ENCODE results near the gene P2RX6.

P2RX6 gene

DNA sequence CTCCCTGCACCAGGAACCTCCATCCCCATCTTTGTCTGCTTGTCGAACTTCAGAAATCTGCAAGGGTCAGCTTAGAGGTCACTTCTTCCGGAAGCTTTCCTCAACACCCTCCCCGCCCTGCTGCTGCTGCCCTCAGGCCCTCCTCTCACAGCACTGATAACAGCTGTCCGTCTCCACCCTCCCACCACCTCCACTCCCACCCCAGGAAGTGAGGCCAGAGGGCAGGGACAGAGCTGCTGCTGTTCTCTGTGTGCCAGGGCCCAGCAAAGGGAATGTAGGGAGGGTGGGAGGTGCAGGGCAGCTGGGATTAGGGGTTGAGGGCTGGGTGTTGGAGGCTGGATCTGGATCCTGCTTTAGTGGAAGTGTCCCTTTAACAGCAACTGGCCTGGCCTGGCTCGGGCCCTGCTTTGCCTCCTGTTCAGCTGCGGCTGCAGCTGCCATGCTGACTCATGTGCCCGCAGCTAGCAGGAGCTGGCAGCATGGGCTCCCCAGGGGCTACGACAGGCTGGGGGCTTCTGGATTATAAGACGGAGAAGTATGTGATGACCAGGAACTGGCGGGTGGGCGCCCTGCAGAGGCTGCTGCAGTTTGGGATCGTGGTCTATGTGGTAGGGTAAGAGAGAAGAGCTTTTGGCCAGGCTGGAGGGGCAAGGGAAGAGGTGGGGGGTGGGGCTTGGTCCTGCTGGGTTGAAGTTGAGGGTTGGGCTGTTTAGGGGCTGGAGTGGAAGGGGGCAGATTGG is at the start of gene P2RX6:
TSS of gene P2RX6 (plus strand) at position 440 of the 740 bp plus-strand sequence. CDS start at position 450, 10 bp downstream.
- peak within 1 kb of the TSS; percentile 55 for H3K4me3 ChIP-seq (replicated peaks; ENCODE audit: low read depth, low read length)
- TF ChIP-seq, protein P1, sequence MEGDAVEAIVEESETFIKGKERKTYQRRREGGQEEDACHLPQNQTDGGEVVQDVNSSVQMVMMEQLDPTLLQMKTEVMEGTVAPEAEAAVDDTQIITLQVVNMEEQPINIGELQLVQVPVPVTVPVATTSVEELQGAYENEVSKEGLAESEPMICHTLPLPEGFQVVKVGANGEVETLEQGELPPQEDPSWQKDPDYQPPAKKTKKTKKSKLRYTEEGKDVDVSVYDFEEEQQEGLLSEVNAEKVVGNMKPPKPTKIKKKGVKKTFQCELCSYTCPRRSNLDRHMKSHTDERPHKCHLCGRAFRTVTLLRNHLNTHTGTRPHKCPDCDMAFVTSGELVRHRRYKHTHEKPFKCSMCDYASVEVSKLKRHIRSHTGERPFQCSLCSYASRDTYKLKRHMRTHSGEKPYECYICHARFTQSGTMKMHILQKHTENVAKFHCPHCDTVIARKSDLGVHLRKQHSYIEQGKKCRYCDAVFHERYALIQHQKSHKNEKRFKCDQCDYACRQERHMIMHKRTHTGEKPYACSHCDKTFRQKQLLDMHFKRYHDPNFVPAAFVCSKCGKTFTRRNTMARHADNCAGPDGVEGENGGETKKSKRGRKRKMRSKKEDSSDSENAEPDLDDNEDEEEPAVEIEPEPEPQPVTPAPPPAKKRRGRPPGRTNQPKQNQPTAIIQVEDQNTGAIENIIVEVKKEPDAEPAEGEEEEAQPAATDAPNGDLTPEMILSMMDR (IDR thresholded peaks at IDR 0.05; ENCODE audit: low read depth, low read length, missing control alignments) = no peak
- no peak for DNase-seq (ENCODE audit: extremely low read depth, low read depth)

DNA sequence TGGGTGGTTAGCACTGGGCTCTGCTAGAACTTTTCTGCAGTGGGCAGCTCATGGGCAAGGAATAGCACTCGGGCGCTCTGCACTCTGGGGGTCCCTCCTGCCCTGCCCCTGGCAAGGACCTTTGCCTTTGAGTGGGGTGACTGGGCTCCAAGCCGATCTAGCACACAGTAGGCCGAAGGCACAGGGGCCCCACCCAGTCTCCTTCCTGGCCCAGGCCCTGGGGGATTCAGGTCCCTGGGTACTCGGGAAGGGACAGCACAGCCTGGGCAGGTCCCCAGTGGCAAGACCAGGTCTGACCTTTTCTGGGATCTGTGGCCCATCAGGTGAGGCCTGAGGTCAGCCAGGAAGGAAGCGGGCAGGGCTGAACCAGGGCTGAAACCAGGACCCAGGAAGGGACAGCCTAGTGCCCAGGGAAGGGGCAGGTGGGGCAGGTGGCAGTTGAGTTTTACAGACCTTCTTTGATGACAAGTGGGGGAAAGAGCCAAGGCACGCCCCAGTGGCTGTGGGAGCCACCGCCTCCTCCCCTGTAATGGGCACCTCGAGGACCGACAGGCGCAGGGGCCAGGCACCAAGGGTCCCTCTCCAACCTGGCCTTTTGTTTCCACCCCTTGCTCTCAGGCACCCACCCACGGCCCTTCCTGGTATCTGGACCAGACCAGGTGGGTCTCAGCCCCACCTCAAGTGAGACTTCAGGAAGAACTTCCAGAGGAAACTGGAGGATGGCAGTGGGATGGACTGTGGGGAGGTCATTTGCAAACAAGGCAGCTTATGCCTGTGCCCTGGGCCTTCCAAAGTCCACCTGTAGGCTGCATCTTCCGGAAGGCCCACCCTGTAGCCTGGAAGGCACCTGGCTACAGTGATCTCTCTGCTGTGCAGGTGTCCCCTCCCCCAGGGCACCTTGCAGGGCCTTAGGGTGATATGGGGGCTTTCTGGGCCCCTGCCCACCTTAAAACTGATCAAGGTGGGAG is 48.8 kb upstream of the P2RX6 start:
- TF ChIP-seq, protein P1 (IDR thresholded peaks at IDR 0.05; ENCODE audit: low read depth, low read length, missing control alignments) = no peak
- no peak overlapping the region for H3K4me3 ChIP-seq (replicated peaks; ENCODE audit: low read depth, low read length)

DNA sequence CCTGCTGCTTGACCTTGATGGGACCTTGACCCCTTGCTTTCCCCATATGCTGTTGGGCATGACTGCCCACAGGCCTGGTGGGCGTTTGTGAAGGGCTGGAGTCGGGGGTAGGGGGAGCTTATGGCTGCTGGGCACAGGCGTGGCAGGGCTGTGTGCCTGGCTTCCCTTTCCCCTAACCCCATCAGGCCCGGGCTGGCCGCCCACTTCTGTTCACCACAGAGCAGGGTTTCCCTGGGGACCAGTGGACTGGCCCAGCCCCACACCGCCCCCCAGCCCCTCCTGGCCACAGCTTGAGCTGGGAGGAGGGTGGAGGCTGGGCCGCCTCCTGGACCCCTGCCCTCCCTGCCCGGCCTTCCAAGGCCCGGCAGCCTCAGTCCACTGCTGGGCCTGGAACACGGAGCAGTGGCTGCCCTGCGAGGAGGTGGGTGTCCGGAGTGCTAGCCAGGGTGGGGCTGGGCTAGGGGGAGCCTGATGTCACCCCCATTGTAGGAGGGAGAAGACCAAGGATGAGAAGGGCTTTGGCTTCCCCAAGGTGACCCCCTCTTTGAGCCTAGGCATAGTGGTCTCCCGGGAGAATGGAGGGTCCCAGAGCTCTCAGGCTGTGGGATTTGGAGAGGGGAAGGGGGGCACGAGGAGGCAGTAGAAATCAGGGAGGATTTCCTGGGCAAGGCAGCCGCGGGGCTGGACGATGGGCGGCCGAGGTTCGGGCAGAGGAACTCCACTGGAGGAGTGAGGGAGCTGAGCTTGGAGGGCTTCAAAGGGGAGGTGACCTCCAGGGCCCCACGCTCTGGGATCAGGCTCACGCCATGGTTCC is 47.9 kb upstream of the P2RX6 start, which contains the start of gene AIFM3:
TSS of gene AIFM3 (plus strand) at position 373 of the 814 bp plus-strand sequence. CDS start 690 bp downstream, outside the sequence.
- no peak for DNase-seq (ENCODE audit: extremely low read depth, low read depth)
- TF ChIP-seq, protein P1 (IDR thresholded peaks at IDR 0.05; ENCODE audit: low read depth, low read length, missing control alignments) = no peak
- H3K4me3 ChIP-seq (replicated peaks; ENCODE audit: low read depth, low read length) = no peak within 1 kb of the TSS

More for the DNA sequence above, 48.8 kb upstream of the P2RX6 start:
- no peak for DNase-seq (ENCODE audit: extremely low read depth, low read depth)

DNA sequence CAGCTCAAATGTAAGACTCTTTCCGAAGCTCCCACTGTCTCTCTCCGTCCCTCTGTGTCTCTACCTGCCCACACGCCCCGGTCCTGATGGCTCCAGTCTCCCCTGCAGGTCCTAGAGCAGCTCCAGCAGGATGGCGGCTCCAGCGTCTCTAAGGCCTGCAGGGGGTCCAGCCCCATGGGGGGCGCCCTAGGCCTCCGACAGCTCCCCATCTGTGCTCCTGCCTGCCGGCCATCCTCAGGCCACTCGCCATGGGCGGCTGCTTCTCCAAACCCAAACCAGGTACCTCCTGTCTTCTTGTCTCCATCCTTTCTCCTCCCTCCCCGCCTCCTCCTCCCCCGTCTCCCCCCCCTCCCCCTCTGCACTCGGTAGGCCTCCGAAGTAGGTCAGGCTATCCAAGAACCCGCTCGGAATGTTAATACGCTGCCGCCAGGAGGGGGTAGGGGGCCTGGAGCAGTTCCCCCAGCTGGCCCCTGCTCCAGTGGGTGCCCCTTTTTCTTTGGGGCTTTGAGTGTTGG is 47.2 kb upstream of the P2RX6 start:
- no peak overlapping the region for H3K4me3 ChIP-seq (replicated peaks; ENCODE audit: low read depth, low read length)
- DNase-seq (ENCODE audit: extremely low read depth, low read depth) = no peak
- TF ChIP-seq, protein P1 (IDR thresholded peaks at IDR 0.05; ENCODE audit: low read depth, low read length, missing control alignments) = no peak

DNA sequence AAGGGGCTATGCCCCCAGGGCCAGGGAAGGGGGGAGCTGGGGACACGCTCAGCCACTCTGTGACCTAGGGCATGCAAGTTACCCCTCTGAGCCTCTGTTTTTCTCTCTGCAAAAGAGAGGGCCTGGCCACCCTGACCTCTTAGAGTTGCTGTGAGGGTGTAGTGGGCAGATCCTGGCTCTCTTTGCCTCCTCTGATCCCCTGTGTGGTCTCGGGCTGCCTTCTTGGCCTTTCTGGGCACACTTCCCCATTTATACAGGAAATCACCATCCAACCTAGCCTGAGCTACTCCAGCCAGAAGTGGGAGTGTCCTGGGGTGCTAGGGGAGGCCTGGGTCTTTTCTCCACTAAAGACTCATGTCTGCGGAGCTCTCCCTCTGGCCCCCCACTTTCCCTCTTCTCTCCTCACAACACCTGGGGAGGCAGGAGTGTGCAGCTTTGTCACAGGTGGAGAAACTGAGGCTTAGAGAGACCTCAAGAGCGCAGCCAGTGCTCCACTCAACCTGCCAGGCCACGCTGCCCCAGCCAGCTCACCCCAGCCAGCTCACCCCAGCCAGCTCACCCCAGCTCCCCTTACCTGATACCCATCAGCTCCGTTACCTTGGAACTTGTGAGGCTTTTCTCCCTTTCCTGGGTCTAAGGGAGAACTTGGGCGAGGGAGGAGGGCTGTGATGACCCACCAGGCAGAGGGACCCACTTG is 46.5 kb upstream of the P2RX6 start:
- no peak overlapping the region for H3K4me3 ChIP-seq (replicated peaks; ENCODE audit: low read depth, low read length)
- TF ChIP-seq, protein P1 (IDR thresholded peaks at IDR 0.05; ENCODE audit: low read depth, low read length, missing control alignments) = no peak
- no peak for DNase-seq (ENCODE audit: extremely low read depth, low read depth)
